H1 (cell line): ENCODE results near the gene ARHGEF7. TPM values are rescaled to one million over a fixed set of nuclear protein-coding genes. Genes with fewer than 3 reads are reported as not detected.

Experiments
- YY1 ChIP-seq: IDR thresholded peaks from 2 replicates; pipeline ENCODE4 v1.6.1; 2011; ENCODE audit warnings: low read depth, mild to moderate bottlenecking, low read length
- ZNF274 ChIP-seq: IDR thresholded peaks from 2 replicates; pipeline ENCODE4 v1.7.0; 2012; ENCODE audit warnings: low read length, borderline replicate concordance; ENCODE audit errors: extremely low read depth
- polyA plus RNA-seq, 7 experiments: library from polyadenylated mRNA; depleted of rRNA in 3 of 7; stranded (reverse) in 5 of 7; unstranded in 2 of 7; fragments of >200 nt in 5 of 7; fragments of 200-250 nt in 2 of 7; gene quantifications; 1 replicate in 5 of 7; 2 replicates in 1 of 7; 4 replicates in 1 of 7; pipeline versions ENCODE4 v1.2.1 to v1.2.3, GENCODE V29; 2011 to 2013; ENCODE audit warnings: missing spikeins in 2 of 7, mixed read lengths in 2 of 7
- total RNA-seq: library from RNA; stranded (reverse); fragmentation: NEBNext Ultra II Directional; extraction: Animal tissue kit (Norgen Biotek cat#: 25700); gene quantifications from 2 replicates; pipeline ENCODE4 v1.2.1, GENCODE V29; 2021

The ARHGEF7 gene
- total and polyA plus RNA-seq, 2 of the 8 experiments (the other 6 are each of a cell fraction or from before 2014, with no cell fraction given): 26.2 to 56.5 TPM

- TF ChIP-seq ZNF274 (no peak), YY1 (no peak)
These were observed 30.0 kb downstream of the ARHGEF7 start (continued) for GRCh38 chr13:111145071-111145470.
